Uterus (tissue), 4 donors: Measurements from ENCODE around the gene HES2. TPM values are rescaled to one million over a fixed set of nuclear protein-coding genes. Genes with fewer than 3 reads are reported as not detected.
"Not testable (repeated sequence)": the region's sequence is repeated elsewhere in the genome, so short reads cannot be mapped to it uniquely, and the experiment has no call there.

ENCODE experiments used
- DNase-seq, 2 donors: peaks; one replicate each; pipeline ENCODE4 v3.0.0-alpha.2; 2019 to 2020
- H3K27ac ChIP-seq, 2 donors: fragments of 200-600 bp; sonication (generic); 1 replicate in 1 of 2; 2 replicates in 1 of 2; pipeline ENCODE4 v1.5.1; 2016 to 2018
- H3K27me3 ChIP-seq, 2 donors: fragments of 200-600 bp; sonication (generic); one replicate each; pipeline ENCODE4 v1.5.1; 2018 to 2019; ENCODE audit warnings: control low read depth in 1 of 2
- H3K36me3 ChIP-seq, 2 donors: fragments of 200-600 bp; sonication (generic); one replicate each; pipeline ENCODE4 v1.5.1; 2019; ENCODE audit warnings: control low read depth in 1 of 2
- H3K4me1 ChIP-seq, 2 donors: fragments of 200-600 bp; sonication (generic); one replicate each; pipeline ENCODE4 v1.5.1; 2018 to 2019; ENCODE audit warnings: control low read depth in 1 of 2
- H3K4me3 ChIP-seq, 2 donors: fragments of 200-600 bp; sonication (generic); 1 replicate in 1 of 2; 2 replicates in 1 of 2; pipeline ENCODE4 v1.5.1; 2018 to 2019; ENCODE audit warnings: mild to moderate bottlenecking in 1 of 2
- H3K9me3 ChIP-seq, 2 donors: fragments of 200-600 bp; sonication (generic); one replicate each; pipeline ENCODE4 v1.5.1; 2019; ENCODE audit warnings: control low read depth in 1 of 2
- POLR2A ChIP-seq, 2 donors: fragments of 450-650 bp; IDR thresholded peaks; one replicate each; pipeline ENCODE4 v1.6.1; 2016; ENCODE audit warnings: antibody characterized with exemption in 2 of 2, mild to moderate bottlenecking in 1 of 2, moderate library complexity in 1 of 2
- intact Hi-C: fragments of 100-400 bp; cut with DNase I; formaldehyde crosslinking; loops from one replicate; pipeline ENCODE4 v1.15.1; 2023; ENCODE audit warnings: low total_unique reads
- total RNA-seq, 4 donors: library from RNA; depleted of rRNA in 3 of 4; stranded (reverse); fragments of >200 nt in 3 of 4; gene quantifications; one replicate each; pipeline versions ENCODE4 v1.1.0 to v1.2.4, GENCODE V29; 2014 to 2023
- TF ChIP-seq, protein P1 (sequence below), 4 experiments: fragments of 200-600 bp in 2 of 4; fragments of 450-650 bp in 2 of 4; sonication (generic) in 2 of 4; IDR thresholded peaks; one replicate each; pipeline ENCODE4 v1.5.1; 2016 to 2019; ENCODE audit warnings: antibody characterized with exemption in 4 of 4, mild to moderate bottlenecking in 2 of 4, moderate library complexity in 1 of 4
- donor health status: DM: yes; HTN: yes; CAD: no.

HES2 gene
- total RNA-seq, 4 donors from 2014 or later = 0.21 TPM; not detected in 3

DNA sequence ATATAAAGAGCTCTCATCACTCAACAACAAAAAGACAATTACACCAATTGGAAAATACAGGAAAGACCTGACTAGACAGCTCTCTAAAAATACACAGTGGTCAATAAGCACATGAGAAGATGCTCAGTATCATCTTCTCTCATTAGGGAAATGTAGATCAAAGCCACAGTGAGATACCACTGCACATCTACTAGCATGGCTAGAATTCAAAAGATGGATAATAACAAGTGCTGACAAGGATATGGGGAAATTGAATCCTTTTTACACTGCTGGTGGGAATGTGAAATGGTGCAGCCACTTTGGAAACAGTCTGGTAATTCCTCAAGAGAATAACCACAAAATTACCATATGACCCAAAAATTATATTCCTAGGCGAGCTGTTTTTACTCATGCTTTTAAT, 35.6 kb downstream of the HES2 start:
- DNase-seq = no peak
- no peaks in the 10 kb centered on the region for H3K36me3 ChIP-seq
- H3K4me1 ChIP-seq = no peaks in the 10 kb centered on the region
- H3K9me3 ChIP-seq = no peaks in the 10 kb centered on the region
- no peak overlapping the region for H3K27ac ChIP-seq
- H3K4me3 ChIP-seq = no peak overlapping the region
- TF ChIP-seq, protein P1, sequence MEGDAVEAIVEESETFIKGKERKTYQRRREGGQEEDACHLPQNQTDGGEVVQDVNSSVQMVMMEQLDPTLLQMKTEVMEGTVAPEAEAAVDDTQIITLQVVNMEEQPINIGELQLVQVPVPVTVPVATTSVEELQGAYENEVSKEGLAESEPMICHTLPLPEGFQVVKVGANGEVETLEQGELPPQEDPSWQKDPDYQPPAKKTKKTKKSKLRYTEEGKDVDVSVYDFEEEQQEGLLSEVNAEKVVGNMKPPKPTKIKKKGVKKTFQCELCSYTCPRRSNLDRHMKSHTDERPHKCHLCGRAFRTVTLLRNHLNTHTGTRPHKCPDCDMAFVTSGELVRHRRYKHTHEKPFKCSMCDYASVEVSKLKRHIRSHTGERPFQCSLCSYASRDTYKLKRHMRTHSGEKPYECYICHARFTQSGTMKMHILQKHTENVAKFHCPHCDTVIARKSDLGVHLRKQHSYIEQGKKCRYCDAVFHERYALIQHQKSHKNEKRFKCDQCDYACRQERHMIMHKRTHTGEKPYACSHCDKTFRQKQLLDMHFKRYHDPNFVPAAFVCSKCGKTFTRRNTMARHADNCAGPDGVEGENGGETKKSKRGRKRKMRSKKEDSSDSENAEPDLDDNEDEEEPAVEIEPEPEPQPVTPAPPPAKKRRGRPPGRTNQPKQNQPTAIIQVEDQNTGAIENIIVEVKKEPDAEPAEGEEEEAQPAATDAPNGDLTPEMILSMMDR (IDR thresholded peaks at IDR 0.05) = no peak
- TF ChIP-seq POLR2A (IDR thresholded peaks at IDR 0.05) = no peak
- H3K27me3 ChIP-seq = no peaks in the 10 kb centered on the region
- intact Hi-C loops = no loop called here

DNA sequence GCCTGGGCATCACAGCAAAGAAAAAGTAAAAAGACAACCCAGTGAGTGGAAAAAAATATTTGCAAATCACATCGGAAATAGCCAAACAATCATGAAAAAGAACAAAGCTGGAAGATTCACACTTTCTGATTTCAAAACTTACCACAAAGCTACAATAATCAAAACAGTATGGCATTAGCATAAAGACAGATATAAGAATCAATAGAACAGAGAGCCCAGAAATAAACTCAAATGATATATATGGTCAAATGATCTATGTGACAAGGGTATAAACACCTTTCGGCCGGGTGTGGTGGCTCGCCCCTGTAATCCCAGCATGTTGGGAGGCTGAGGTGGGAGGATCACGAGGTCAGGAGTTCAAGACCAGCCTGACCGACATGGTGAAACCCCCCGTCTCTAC, 39.7 kb downstream of the HES2 start:
- TF ChIP-seq, protein P1 (IDR thresholded peaks at IDR 0.05) = no peak
- no peak for TF ChIP-seq POLR2A (IDR thresholded peaks at IDR 0.05)
- no peaks in the 10 kb centered on the region for H3K36me3 ChIP-seq
- no peak overlapping the region for H3K27ac ChIP-seq
- no peak for DNase-seq
- no peak overlapping the region for H3K4me3 ChIP-seq
- H3K27me3 ChIP-seq = no peaks in the 10 kb centered on the region
- intact Hi-C loops = no loop called here
- no peaks in the 10 kb centered on the region for H3K4me1 ChIP-seq
- H3K9me3 ChIP-seq = no peaks in the 10 kb centered on the region

DNA sequence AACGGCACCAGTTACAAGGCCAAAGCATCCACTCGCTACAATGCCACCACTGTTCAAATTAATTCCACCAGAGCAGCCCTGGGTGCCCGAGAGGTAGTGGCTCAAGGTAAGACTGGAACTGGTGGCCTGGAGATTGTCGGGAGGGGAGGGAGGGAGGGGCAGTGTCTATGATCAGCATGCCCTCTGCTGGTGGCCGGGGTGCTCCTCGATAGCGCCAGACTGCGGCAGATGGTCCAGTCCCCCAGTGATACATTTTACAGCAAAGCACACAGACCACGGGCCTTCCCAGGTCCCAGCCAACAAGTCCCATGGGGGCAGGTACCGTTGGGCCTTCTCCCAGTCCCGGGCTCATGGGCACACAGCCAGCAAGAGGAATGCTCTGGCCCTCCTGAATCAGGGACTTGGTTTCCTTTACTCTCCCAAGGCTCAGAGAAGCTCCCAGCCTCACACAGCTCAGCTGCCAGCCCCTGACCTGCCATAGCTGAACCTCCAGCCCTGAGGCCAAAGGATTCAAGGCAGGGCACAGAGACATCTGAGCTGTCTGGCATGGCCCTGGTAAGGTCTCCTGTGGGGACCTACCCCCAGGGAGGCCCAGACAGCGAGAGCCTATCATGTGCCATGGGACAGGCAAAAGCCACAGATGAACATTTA, 41.5 kb downstream of the HES2 start:
- DNase-seq = no peak
- intact Hi-C loops = no loop called here
- TF ChIP-seq POLR2A (IDR thresholded peaks at IDR 0.05) = no peak
- TF ChIP-seq, protein P1 (IDR thresholded peaks at IDR 0.05) = no peak
- H3K9me3 ChIP-seq = no peaks in the 10 kb centered on the region
- H3K27me3 ChIP-seq = no peaks in the 10 kb centered on the region
- H3K4me1 ChIP-seq = no peaks in the 10 kb centered on the region
- no peak overlapping the region for H3K27ac ChIP-seq
- no peak overlapping the region for H3K4me3 ChIP-seq
- H3K36me3 ChIP-seq = no peaks in the 10 kb centered on the region

DNA sequence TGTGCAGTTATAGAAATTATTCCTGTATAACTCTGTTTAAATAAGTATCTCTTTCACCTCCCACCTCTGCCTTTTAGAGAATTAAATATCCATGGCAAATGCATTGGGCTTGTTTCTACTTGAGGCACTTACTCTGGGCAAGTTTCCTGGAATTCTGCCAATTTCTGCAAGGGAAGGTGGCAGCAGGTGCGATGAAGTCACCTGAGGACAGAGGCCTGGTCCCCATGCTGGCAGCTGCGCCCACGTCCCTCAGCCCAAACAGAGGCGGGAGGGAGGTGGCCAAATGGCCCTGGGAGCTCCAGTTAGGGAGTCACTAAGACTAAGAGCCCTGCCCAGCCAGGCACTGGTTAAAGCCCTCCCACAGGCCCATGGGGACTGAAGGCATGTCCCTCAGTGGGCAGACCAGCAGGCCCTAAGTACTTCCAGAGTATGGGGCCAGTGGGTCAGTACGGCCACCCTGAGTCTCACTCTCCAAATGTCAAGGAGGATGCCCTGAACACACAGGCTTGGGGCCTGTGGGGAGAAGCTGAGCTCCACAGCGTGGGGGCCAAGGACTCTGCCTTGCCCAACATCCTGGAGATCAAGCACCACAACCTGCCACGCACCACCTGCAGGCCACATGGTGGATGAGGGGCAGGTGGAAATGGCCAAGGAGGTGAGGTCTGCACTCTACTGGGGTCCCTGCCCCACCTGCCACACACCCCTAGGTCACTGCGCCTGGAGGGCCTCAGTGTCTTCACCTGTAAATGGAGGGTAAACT, 45.6 kb downstream of the HES2 start:
- Histone ChIP-seq H3K9me3 (no peaks in the 10 kb centered on the region), H3K36me3 (no peaks in the 10 kb centered on the region), H3K27ac (no peak overlapping the region), H3K4me3 (no peak overlapping the region), H3K4me1 (no peaks in the 10 kb centered on the region), H3K27me3 (no peaks in the 10 kb centered on the region)
- DNase-seq = no peak
- TF ChIP-seq POLR2A (IDR thresholded peaks at IDR 0.05) = no peak
- TF ChIP-seq, protein P1 (IDR thresholded peaks at IDR 0.05) = no peak
- intact Hi-C loops = no loop called here

DNA sequence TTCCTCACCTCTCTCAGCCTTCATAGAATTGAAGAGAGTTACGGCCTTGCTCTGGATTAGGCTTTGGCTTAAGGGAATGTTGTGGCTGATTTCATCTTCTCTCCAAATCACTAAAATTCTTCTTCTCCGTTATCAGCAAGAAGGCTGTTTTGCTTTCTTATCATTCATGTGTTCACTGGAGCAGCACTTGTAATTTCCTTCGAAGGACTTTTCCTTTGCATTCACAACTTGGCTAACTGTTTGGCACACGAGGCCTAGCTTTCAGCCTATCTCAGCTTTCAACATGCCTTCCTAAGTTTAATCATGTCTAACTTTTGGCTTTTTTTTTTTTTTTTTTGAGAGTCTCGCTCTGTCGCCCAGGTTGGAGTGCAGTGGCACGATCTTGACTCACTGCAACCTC, 47.5 kb downstream of the HES2 start:
- H3K27ac ChIP-seq, H3K36me3 ChIP-seq, H3K4me1 ChIP-seq, DNase-seq, intact Hi-C loops, H3K27me3 ChIP-seq, H3K9me3 ChIP-seq, H3K4me3 ChIP-seq: not testable (repeated sequence)
